Naive B cell (primary cell): ENCODE results near the gene FBXL4. TPM values are rescaled to one million over a fixed set of nuclear protein-coding genes. Genes with fewer than 3 reads are reported as not detected.

Experiments
- ATAC-seq, 2 donors: fragments of 150-1000 bp; cut with Tn5 transposase; 2 replicates each; pipeline ENCODE4 v1.10.0; 2021; ENCODE audit warnings: low read depth in 2 of 2, mild to moderate bottlenecking in 2 of 2, moderate library complexity in 2 of 2
- DNase-seq: peaks from one replicate; pipeline ENCODE4 v3.0.0; 2022
- H3K27ac Mint-ChIP-seq, 6 donors: one replicate each; pipeline ENCODE4 v1.8.0; 2020 to 2022; ENCODE audit warnings: mild to moderate bottlenecking in 6 of 6, mixed read lengths in 6 of 6, moderate library complexity in 5 of 6, inconsistent platforms in 2 of 6
- H3K27me3 Mint-ChIP-seq, 3 donors: one replicate each; pipeline ENCODE4 v1.8.0; 2021 to 2022; ENCODE audit warnings: mixed read lengths in 3 of 3, mild to moderate bottlenecking in 1 of 3
- H3K36me3 Mint-ChIP-seq, 2 donors: one replicate each; pipeline ENCODE4 v1.8.0; 2020 to 2022; ENCODE audit warnings: mixed read lengths in 2 of 2, inconsistent platforms in 1 of 2, mild to moderate bottlenecking in 1 of 2
- H3K4me1 Mint-ChIP-seq, 3 donors: one replicate each; pipeline ENCODE4 v1.8.0; 2020 to 2022; ENCODE audit warnings: mixed read lengths in 3 of 3, inconsistent platforms in 1 of 3, mild to moderate bottlenecking in 1 of 3, moderate library complexity in 1 of 3
- H3K4me3 Mint-ChIP-seq, 8 donors: one replicate each; pipeline ENCODE4 v1.8.0; 2020 to 2022; ENCODE audit warnings: mild to moderate bottlenecking in 8 of 8, mixed read lengths in 8 of 8, moderate library complexity in 8 of 8, inconsistent platforms in 2 of 8
- H3K9me3 Mint-ChIP-seq, 7 donors: one replicate each; pipeline ENCODE4 v1.8.0; 2020 to 2022; ENCODE audit warnings: mixed read lengths in 7 of 7, mild to moderate bottlenecking in 5 of 7, inconsistent platforms in 2 of 7, moderate library complexity in 1 of 7
- polyA plus RNA-seq, 6 donors: library from polyadenylated mRNA; unstranded; fragments of 300-500 nt; fragmentation: Illumina TruSeq; gene quantifications; one replicate each; pipeline ENCODE4 v1.2.3, GENCODE V29; 2021; ENCODE audit warnings: low read depth in 6 of 6

Gene FBXL4
- polyA plus RNA-seq, 6 donors from 2014 or later, result 13.2 to 23.2 (median 18.5) TPM

DNA sequence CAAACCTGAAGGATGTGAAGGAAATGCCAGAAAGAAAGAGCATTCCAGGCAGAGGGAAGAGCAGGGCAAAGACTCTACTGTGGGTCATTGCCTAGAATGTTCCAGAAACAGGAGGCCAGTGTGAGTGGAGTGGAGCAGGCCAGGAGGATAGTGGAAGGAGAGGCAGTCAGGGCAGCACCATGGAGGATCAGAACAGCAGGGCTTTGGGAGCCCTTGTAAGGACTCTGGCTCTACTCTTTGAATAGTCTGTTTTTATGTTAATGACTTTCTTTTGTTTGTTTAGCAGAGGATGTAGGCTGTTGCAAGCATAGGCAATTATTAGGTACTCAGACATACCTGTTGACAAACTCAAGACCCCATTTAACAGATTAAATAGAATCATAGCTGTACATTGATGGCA, 23.6 kb upstream of the FBXL4 start:
- Mint-ChIP-seq H3K4me3 (no peak overlapping the region), H3K27me3 (peaks cover 0 to 5% (median 0%) of the 10 kb centered on the region in 3 donors), H3K4me1 (peaks cover 0 to 7% (median 7%) of the 10 kb centered on the region in 3 donors), H3K36me3 (no peaks in the 10 kb centered on the region), H3K9me3 (peaks cover 0 to 13% (median 4%) of the 10 kb centered on the region in 7 donors), H3K27ac (no peak overlapping the region)
- ATAC-seq (no peak), DNase-seq (no peak)

DNA sequence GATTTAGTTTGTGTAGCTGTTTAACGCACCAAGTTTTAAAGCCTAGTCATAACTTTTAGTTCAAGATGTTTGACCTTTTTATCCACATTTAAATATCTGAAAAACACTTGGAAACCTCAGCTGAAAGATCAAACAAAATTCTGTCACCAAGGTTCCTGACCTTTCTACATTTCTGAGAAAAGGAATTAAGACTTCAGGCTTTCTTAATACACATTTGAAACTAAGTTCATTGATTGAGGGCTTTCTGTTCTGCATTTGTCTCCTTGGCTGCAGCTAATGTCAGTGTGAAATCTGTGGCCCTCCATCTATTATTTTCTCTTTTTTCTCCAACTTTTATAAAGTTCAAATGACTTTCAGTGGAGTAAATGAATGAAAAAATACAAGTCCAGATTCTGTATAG, 22.7 kb upstream of the FBXL4 start:
- DNase-seq, result no peak
- Mint-ChIP-seq H3K27ac (no peak overlapping the region), H3K4me3 (no peak overlapping the region), H3K27me3 (peaks cover 0 to 4% (median under 1%) of the 10 kb centered on the region in 3 donors), H3K9me3 (peaks cover 0 to 13% (median 4%) of the 10 kb centered on the region in 7 donors), H3K4me1 (peaks cover 0 to 7% (median 4%) of the 10 kb centered on the region in 3 donors), H3K36me3 (no peaks in the 10 kb centered on the region)
- ATAC-seq, result no peak

DNA sequence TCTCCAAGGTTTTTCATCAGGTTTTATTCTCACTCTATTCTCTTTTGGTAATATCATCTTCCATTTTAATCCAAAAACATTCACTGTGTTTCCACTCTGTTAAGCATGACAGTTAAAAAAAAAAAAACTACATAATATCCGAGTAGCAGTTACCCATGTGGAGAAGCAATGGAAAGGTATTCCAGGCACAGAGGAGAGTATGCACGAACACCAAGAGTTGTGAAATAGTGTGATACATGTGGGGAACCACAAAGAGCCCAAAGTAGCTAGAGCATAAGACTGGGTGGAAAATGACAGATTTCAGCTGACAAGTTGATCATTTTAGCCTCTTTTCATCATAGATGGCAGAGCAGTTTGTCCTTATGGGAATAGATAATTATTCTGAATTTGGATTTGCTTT, 19.9 kb upstream of the FBXL4 start:
- no peak for DNase-seq
- Mint-ChIP-seq H3K36me3 (no peaks in the 10 kb centered on the region), H3K9me3 (peaks cover 0 to 13% (median 4%) of the 10 kb centered on the region in 7 donors), H3K27ac (no peak overlapping the region), H3K4me1 (no peaks in the 10 kb centered on the region), H3K4me3 (no peak overlapping the region), H3K27me3 (peaks cover 4 to 22% (median 21%) of the 10 kb centered on the region in 3 donors)
- no peak for ATAC-seq

DNA sequence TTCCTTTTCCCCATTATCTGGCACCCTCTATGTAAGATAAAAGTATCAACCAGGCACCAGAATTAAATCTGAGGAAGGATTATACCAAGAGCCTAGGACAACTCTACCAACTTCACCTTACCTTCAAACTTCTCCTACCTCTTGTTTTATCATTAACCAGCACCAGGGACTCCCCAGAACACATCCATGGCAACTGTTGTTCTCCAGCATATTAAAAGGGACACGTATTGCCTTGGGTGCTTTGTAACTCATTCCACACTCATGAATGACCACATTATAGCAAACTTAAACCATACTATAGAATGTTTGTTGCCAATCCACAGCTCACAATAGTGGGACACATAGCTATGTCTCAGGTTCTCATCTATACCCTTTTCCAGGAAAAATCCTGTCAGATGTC, 11.9 kb upstream of the FBXL4 start:
- DNase-seq, result no peak
- H3K4me3 Mint-ChIP-seq, result no peak overlapping the region
- H3K27me3 Mint-ChIP-seq, result peaks cover 11 to 22% (median 16%) of the 10 kb centered on the region in 3 donors
- ATAC-seq, result no peak
- H3K36me3 Mint-ChIP-seq, result no peaks in the 10 kb centered on the region
- peaks cover 0 to 3% (median 0%) of the 10 kb centered on the region in 7 donors for H3K9me3 Mint-ChIP-seq
- H3K27ac Mint-ChIP-seq, result no peak overlapping the region
- H3K4me1 Mint-ChIP-seq, result no peaks in the 10 kb centered on the region

DNA sequence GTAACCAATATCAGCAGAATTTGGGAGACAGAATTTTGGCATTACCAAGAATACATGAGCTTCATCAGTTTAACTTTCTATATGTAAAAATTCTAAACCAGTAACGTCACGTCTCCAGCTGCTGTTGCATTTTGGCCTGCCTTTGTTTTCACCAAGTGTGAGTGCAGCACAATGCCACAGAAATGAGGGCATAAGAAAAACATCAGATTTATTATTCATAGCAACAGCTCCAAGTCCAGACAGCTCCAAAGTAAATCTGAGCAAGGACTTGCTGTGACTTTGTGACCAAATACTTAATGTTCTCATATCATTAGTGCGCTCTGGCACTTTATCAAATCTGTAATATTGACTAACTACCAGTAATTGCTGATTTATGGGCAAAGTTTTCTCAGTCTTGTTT, 11.0 kb upstream of the FBXL4 start:
- Mint-ChIP-seq H3K36me3 (no peaks in the 10 kb centered on the region), H3K9me3 (peaks cover 0 to 3% (median 0%) of the 10 kb centered on the region in 7 donors), H3K4me3 (no peak overlapping the region), H3K4me1 (no peaks in the 10 kb centered on the region), H3K27ac (no peak overlapping the region), H3K27me3 (peaks cover 10 to 15% (median 11%) of the 10 kb centered on the region in 3 donors)
- ATAC-seq (no peak), DNase-seq (no peak)

DNA sequence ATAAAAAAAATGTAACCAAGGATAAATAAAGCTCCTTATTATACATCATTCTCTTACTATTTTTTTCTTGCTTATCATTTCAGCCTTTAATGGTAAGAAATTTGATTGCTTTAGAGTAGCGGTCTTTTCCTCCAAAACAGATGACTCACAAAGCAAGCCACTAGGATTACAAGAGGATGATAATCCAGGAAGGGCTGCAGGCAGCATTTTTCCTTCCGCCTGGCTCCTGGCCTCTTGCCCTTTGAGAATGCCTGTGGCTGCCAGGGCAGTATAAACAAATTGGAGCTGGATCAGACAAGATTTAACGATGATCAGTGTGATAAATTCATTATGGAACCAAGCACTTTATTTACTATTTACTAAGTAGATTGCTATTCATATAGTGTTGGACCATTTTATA, 9.7 kb upstream of the FBXL4 start:
- Mint-ChIP-seq H3K9me3 (peaks cover 0 to 3% (median 0%) of the 10 kb centered on the region in 7 donors), H3K4me1 (no peaks in the 10 kb centered on the region), H3K36me3 (no peaks in the 10 kb centered on the region), H3K4me3 (no peak overlapping the region), H3K27ac (no peak overlapping the region), H3K27me3 (peaks cover 0 to 7% (median 5%) of the 10 kb centered on the region in 3 donors)
- no peak for DNase-seq
- ATAC-seq, result no peak

DNA sequence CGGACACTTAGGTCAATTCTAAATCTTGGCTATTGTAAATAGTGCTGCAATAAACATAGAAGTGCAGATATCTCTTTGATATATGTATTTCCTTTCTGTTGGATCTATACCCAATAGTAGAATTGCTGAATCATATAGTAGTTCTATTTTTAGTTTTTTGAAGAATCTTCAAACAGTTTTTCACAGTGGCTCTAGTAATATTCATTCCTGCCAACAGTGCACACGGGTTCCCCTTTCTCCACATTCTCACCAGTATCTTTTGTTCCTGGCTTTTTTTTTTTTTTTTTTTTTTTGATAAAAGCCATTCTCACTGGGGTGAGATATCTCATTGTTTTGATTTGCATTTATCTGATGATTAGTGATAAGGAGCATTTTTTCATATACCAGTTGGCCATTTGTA, 1.8 kb upstream of the FBXL4 start:
- ATAC-seq (no peak), DNase-seq (no peak)
- Mint-ChIP-seq H3K36me3 (no peaks in the 10 kb centered on the region), H3K9me3 (peaks cover 0 to 8% (median 0%) of the 10 kb centered on the region in 7 donors), H3K4me1 (peaks cover 25 to 28% (median 25%) of the 10 kb centered on the region in 3 donors), H3K27me3 (no peaks in the 10 kb centered on the region), H3K27ac (no peak overlapping the region), H3K4me3 (peak overlapping the region in 2 of 8 donors; percentile 16 to 97)

DNA sequence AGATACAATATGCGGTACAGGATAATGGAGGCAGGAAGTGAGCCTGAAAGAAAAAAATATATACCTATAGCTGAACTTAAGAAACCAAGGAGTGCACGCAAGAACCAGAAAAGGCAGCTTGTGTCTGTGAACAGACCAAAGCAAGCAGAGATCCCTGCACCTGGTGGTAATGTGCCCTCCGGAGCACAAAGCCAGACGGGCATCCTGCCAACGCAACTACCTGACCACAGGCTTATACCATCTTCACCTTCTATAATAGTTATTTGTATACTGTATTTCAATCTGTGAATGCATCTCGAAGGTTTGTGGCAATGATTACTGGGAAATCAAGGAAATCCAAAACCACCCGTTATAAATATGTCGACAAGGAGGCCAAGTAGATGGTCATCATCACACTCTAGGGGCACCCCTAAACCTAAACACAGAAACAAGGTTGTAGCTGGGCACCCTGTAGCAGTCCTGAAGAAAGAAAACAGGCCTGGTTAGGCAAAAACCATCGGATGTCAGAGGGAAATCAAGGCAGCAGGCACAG, 801 bp downstream of the FBXL4 start:
- peak overlapping the region; percentile 95 to 97 (median 96) for H3K4me3 Mint-ChIP-seq
- peaks cover 0 to 23% (median 4%) of the 10 kb centered on the region in 7 donors for H3K9me3 Mint-ChIP-seq
- no peaks in the 10 kb centered on the region for H3K27me3 Mint-ChIP-seq
- H3K36me3 Mint-ChIP-seq, result peaks cover 0 to 12% of the 10 kb centered on the region in 2 donors
- peak; percentile 44 for DNase-seq
- peaks cover 26 to 40% (median 35%) of the 10 kb centered on the region in 3 donors for H3K4me1 Mint-ChIP-seq
- peak overlapping the region; percentile 93 to 99 (median 96) for H3K27ac Mint-ChIP-seq
- peak; percentile 7 to 23 for ATAC-seq

DNA sequence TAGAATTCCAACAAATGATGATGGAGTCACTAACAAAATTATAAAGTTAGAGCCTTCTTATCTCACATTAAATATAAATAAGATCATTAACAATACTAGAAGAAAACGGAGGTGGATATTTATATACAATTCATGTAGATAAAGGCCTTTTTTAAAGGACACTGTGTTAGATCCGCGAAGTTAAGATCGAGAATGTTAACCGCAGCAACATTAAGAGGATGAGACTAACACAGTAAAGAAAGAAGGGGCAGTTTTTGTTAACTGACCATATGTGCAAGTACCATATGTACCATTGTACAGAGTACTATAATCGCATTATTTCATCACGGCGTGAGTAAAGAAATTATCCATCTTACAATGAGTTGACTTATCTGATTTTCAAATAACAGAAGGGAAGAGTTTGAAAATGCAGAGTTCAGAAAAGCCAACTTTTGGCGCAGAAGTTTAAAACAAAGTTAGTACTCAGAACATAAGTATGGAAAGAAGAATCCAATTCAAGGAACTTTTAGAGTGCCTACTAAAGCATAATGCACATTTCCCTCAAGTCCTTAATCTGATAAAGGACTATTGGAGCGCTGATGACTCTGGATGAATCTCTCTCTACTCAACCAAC, 1.4 kb downstream of the FBXL4 start:
- peak overlapping the region; percentile 95 to 97 (median 96) for H3K4me3 Mint-ChIP-seq
- peaks cover 26 to 42% (median 37%) of the 10 kb centered on the region in 3 donors for H3K4me1 Mint-ChIP-seq
- peaks cover 0 to 15% of the 10 kb centered on the region in 2 donors for H3K36me3 Mint-ChIP-seq
- DNase-seq, result no peak
- H3K9me3 Mint-ChIP-seq, result peaks cover 0 to 26% (median 4%) of the 10 kb centered on the region in 7 donors
- no peaks in the 10 kb centered on the region for H3K27me3 Mint-ChIP-seq
- ATAC-seq, result no peak
- peak overlapping the region; percentile 93 to 99 (median 96) for H3K27ac Mint-ChIP-seq

DNA sequence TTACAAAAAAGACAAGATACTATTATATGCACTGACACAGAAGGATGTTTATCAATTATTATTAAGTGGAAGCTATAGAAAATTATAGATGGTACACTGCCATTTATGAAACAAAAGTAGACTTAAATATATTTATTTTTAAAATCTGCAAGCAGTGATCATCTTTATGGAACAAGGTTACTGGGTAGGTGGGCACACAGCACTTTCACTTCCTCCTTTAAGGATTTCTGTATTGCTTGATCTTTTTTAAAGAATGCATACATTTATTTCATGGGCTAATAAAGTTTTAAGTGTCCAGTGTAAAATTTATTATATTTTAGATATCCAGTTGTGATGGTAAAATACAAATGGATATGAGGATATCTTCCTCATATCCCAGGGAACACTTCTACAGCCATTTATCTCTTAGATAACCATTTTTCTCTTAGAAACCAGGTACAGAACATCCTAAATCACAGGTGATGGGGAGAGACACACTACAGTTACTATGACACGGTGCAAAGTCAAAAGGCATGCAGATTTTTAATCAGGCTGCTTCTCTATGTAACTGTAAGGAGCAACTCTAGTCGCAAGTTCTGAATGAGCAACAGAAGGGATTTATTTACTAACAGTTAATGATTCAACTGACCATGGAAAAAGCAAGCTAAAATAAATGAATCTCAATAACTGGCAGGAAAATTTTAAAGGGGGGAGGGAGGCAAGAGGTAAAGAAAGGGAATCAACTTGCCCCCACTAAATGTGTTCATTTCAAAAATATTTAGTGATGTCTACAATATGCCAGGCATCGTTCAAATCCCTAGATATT, 2.2 kb downstream of the FBXL4 start:
- peaks cover 4 to 22% of the 10 kb centered on the region in 2 donors for H3K36me3 Mint-ChIP-seq
- H3K27me3 Mint-ChIP-seq, result no peaks in the 10 kb centered on the region
- H3K27ac Mint-ChIP-seq, result peak overlapping the region; percentile 49 to 95 (median 88)
- H3K9me3 Mint-ChIP-seq, result peaks cover 0 to 33% (median 11%) of the 10 kb centered on the region in 7 donors
- H3K4me1 Mint-ChIP-seq, result peaks cover 26 to 51% (median 40%) of the 10 kb centered on the region in 3 donors
- DNase-seq, result peak; percentile 36
- peak overlapping the region; percentile 25 to 97 (median 95) for H3K4me3 Mint-ChIP-seq
- ATAC-seq, result no peak

DNA sequence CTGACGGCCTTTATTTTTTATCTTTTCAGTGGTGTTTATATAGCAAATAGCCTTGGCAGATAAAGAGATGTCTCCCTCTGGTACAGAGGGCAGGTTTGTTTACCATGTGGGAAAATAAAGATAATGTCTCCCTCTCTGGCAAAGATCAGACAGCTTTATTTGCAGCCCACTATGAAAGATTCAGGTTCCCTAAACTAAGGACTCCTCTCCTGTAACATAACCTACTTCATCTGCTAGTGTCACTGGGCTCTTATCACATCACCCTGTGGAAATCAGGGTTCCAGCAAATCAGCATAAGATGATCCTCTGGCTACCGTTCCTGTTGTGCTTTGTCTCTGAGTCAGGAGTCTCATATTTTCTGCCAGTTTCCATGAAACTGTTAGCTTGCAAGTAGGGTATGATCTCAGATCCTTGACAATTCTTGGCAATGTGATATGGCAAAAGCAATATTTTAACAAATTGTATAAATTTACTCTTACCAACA, 3.1 kb downstream of the FBXL4 start:
- H3K4me1 Mint-ChIP-seq, result peaks cover 26 to 54% (median 40%) of the 10 kb centered on the region in 3 donors
- peaks cover 9 to 26% of the 10 kb centered on the region in 2 donors for H3K36me3 Mint-ChIP-seq
- no peak for DNase-seq
- H3K9me3 Mint-ChIP-seq, result peaks cover 0 to 32% (median 14%) of the 10 kb centered on the region in 7 donors
- no peaks in the 10 kb centered on the region for H3K27me3 Mint-ChIP-seq
- peak overlapping the region in 2 of 6 donors; percentile 73 to 93 for H3K27ac Mint-ChIP-seq
- ATAC-seq, result no peak
- H3K4me3 Mint-ChIP-seq, result peak overlapping the region in 3 of 8 donors; percentile 24 to 97 (median 26)

DNA sequence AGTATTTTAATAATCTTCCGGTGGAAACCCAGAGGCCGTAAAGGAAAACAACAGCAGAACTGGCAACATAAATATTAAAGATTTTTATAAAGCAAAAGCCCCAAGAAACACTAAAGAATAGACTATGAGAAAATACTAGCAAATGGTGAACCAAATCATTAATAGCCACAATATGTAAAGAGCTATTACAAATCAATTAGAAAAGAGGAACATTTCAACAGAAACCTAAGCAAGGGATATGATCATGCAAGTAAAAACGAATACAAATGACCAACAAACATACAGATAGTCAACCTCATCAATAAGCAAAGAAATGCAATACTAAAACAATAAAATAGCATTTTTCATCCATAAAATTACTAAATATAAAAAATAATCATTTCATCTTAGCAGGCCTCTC, 3.6 kb downstream of the FBXL4 start:
- peak overlapping the region in 1 of 8 donors; percentile 35 for H3K4me3 Mint-ChIP-seq
- DNase-seq (no peak), ATAC-seq (no peak)
- H3K4me1 Mint-ChIP-seq, result peaks cover 26 to 54% (median 40%) of the 10 kb centered on the region in 3 donors
- peak overlapping the region in 3 of 6 donors; percentile 19 to 63 (median 54) for H3K27ac Mint-ChIP-seq
- no peaks in the 10 kb centered on the region for H3K27me3 Mint-ChIP-seq
- peaks cover 0 to 37% (median 15%) of the 10 kb centered on the region in 7 donors for H3K9me3 Mint-ChIP-seq
- H3K36me3 Mint-ChIP-seq, result peaks cover 14 to 31% of the 10 kb centered on the region in 2 donors

DNA sequence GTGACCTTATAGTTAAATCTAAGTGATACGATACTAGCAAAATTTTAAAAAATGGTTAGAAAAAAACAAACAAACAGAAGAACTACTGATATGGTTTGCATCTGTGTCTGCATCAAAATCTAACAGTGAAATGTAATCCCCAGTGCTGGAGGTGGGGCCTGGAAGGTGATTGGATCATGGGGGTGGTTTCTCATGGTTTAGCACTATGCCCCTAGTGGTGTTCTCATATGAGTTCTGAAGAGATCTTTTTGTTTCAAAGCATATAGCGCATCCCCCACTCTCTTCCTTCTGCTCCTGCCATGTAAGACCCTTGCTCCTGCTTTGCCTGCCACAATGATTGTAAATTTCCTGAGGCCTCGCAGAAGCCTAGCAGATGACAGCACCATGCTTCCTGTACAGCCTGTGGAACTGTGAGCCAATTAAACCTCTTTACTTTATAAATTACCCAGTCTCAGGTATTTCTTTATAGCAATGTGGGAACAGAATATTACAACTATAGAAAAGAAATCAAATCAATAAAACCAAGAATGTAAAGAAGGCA, 5.4 kb downstream of the FBXL4 start:
- peak overlapping the region in 1 of 8 donors; percentile 47 for H3K4me3 Mint-ChIP-seq
- H3K27ac Mint-ChIP-seq, result no peak overlapping the region
- H3K36me3 Mint-ChIP-seq, result peaks cover 25 to 41% of the 10 kb centered on the region in 2 donors
- DNase-seq (no peak), ATAC-seq (no peak)
- no peaks in the 10 kb centered on the region for H3K27me3 Mint-ChIP-seq
- peaks cover 31 to 62% (median 49%) of the 10 kb centered on the region in 3 donors for H3K4me1 Mint-ChIP-seq
- peaks cover 0 to 41% (median 17%) of the 10 kb centered on the region in 7 donors for H3K9me3 Mint-ChIP-seq
